Small intestine (tissue), 7 donors: ENCODE data around the gene ETV6. TPM values are rescaled to one million over a fixed set of nuclear protein-coding genes. Genes with fewer than 3 reads are reported as not detected.

Source experiments
- DNase-seq, 2 donors: peaks; one replicate each; pipeline versions ENCODE4 v3.0.0 to v3.0.0-alpha.2; 2013
- FAIRE-seq: peaks from 2 replicates; lab custom pipeline; 2012; peaks lifted over from hg19 to GRCh38; lab: Jason Lieb, UNC
- H3K27ac ChIP-seq, 3 donors: one replicate each; pipeline ENCODE4 v1.5.1; 2013; ENCODE audit warnings: low read length in 2 of 3, mild to moderate bottlenecking in 2 of 3, control low read depth in 1 of 3, inconsistent platforms in 1 of 3, low read depth in 1 of 3, moderate library complexity in 1 of 3
- H3K27me3 ChIP-seq, 3 donors: one replicate each; pipeline ENCODE4 v1.6.1; 2013; ENCODE audit warnings: low read length in 3 of 3, inconsistent platforms in 1 of 3; ENCODE audit not compliant: control insufficient read depth in 3 of 3, insufficient read depth in 3 of 3
- H3K36me3 ChIP-seq, 3 donors: one replicate each; pipeline ENCODE4 v1.6.1; 2013; ENCODE audit warnings: low read length in 3 of 3, inconsistent platforms in 1 of 3, low read depth in 1 of 3, mild to moderate bottlenecking in 1 of 3, moderate library complexity in 1 of 3; ENCODE audit not compliant: control insufficient read depth in 3 of 3, insufficient read depth in 2 of 3
- H3K4me1 ChIP-seq, 3 donors: one replicate each; pipeline ENCODE4 v1.6.1; 2013; ENCODE audit warnings: low read length in 2 of 3, inconsistent platforms in 1 of 3, low read depth in 1 of 3, mild to moderate bottlenecking in 1 of 3, moderate library complexity in 1 of 3; ENCODE audit not compliant: control insufficient read depth in 3 of 3, insufficient read depth in 2 of 3
- H3K4me3 ChIP-seq, 3 donors: one replicate each; pipeline ENCODE4 v1.5.1; 2013; ENCODE audit warnings: low read length in 3 of 3, control low read depth in 1 of 3, inconsistent platforms in 1 of 3, low read depth in 1 of 3, mild to moderate bottlenecking in 1 of 3, moderate library complexity in 1 of 3
- H3K9me3 ChIP-seq, 2 donors: one replicate each; pipeline ENCODE4 v1.6.1; 2013; ENCODE audit warnings: low read depth in 1 of 2, low read length in 1 of 2; ENCODE audit not compliant: control insufficient read depth in 2 of 2, insufficient read depth in 1 of 2
- WGBS, 3 donors: extraction: QIAGEN DNeasy Blood & Tissue Kit; methylation state at CpG; one replicate each; pipeline ENCODE4 v1.1.7; 2013; 5-methylcytosine and 5-hydroxymethylcytosine counted together
- polyA plus RNA-seq, 4 donors: library from polyadenylated mRNA; stranded (reverse) in 3 of 4; unstranded in 1 of 4; fragments of 200-250 nt in 3 of 4; fragments of 120-200 nt in 1 of 4; gene quantifications; one replicate each; pipeline versions ENCODE4 v1.2.1 to v1.2.3, GENCODE V29; 2013
- donor health status: healthy with polysubstance abuse.
- donor health status: control.
- donor health status: control.
- donor health status: Bipolar disorder and iron deficiency.
- donor health status: healthy.

The ETV6 gene
- polyA plus RNA-seq, 4 donors: 5.1 to 13.6 (median 8.4) TPM

DNA sequence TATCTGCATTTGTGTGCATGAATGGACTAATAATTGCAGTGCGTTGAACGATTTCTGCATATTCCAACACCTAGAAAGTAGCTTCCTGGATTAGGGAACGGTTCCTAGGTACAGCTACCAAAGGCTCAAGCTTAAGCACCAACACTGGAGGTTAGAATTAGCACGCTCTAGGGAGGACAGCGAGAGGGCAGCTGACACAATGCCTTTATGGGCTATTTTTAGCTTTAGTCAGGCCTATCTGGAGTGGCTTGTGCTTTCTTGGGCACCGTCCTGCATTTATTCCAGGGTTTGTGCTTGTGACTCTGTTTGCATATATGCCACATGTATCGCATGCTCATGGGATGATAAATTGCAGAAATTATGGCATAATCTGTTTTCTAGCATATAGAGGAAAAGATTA, 13.7 kb downstream of the ETV6 start:
- no peaks in the 10 kb centered on the region for H3K27me3 ChIP-seq
- WGBS, 3 donors: 81 to 89% (median 86%) methylated on average over 7 of the region's 7 CpGs
- no peaks in the 10 kb centered on the region for H3K9me3 ChIP-seq
- no peak overlapping the region for H3K4me3 ChIP-seq
- H3K36me3 ChIP-seq: peaks cover 0 to 24% (median 0%) of the 10 kb centered on the region in 3 donors
- H3K4me1 ChIP-seq: peaks cover 0 to 2% (median 0%) of the 10 kb centered on the region in 3 donors
- DNase-seq (no peak), FAIRE-seq (no peak)
- H3K27ac ChIP-seq: no peak overlapping the region

DNA sequence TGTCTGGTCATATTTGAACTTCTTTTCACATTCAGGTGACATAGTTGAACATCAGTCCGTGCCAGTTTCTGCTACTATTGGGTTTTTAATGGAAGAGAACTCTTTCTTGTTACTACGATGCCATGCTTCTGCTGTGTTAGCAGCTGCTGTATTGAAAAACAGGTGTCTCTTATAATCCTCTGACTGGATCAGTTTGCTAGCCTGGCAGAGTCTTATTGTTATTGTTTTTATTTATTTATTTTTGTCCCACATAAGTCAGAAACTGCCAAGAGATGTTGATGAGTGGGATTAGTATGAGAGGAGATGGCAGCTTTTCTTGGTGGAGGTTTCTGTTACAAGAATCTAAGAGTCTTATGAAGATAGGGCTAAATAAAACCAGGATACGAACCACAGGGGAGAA, 14.6 kb downstream of the ETV6 start:
- DNase-seq (no peak), FAIRE-seq (no peak)
- Histone ChIP-seq H3K36me3 (peaks cover 0 to 22% (median 0%) of the 10 kb centered on the region in 3 donors), H3K4me3 (no peak overlapping the region), H3K27ac (no peak overlapping the region), H3K4me1 (peaks cover 0 to 2% (median 0%) of the 10 kb centered on the region in 3 donors), H3K27me3 (no peaks in the 10 kb centered on the region), H3K9me3 (no peaks in the 10 kb centered on the region)
- WGBS, 3 donors: 85 to 94% (median 92%) methylated on average over 3 of the region's 3 CpGs

DNA sequence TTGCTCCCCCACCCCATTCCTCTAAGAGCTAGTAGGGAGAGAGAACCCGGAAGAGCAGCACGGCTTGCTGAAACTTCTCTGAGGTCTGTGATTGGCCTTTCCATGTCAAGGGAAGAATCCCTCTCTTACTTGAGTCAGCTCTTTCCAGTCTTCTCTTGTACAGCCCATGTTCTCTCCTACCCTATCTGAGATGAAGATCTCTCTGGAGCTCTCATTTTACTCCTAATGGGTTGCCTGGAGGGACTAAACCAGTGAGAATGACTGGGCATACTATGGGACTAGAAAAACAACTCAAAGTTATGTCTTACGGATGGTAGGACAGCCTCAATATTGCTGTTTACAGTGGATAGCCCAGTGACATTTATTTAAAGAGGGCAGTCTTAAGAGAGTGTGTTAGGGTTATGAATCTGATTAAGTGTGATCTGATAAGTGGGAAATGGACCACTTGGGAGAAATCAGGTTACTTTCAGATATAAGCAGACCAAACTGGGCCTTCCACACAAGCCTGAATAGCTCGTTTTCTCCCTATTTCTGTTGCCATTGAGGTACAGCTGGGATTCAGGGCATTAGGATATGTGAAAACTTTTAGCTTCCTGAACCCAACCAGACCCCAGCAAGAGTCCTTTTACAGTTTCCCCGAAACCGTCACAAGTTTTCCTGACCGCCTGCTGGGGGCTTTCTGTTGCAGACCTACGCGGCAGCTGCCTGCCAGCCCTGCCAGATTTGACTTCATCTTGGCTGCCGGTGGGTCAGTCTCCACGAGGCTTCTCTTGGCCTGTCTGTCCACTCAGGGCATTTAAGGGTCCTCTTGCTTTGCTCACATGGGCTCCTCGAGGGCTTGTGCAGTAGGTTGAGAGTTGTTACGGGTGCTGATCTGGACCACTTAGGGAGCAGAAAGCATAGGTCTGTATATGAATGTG, 16.9 kb downstream of the ETV6 start:
- 87 to 95% (median 92%) methylated on average over 13 of the region's 13 CpGs for WGBS, 3 donors
- Histone ChIP-seq H3K27me3 (no peaks in the 10 kb centered on the region), H3K36me3 (peaks cover 0 to 15% (median 0%) of the 10 kb centered on the region in 3 donors), H3K4me1 (peaks cover 0 to 2% (median 0%) of the 10 kb centered on the region in 3 donors), H3K4me3 (no peak overlapping the region), H3K9me3 (no peaks in the 10 kb centered on the region), H3K27ac (no peak overlapping the region)
- DNase-seq (no peak), FAIRE-seq (no peak)

DNA sequence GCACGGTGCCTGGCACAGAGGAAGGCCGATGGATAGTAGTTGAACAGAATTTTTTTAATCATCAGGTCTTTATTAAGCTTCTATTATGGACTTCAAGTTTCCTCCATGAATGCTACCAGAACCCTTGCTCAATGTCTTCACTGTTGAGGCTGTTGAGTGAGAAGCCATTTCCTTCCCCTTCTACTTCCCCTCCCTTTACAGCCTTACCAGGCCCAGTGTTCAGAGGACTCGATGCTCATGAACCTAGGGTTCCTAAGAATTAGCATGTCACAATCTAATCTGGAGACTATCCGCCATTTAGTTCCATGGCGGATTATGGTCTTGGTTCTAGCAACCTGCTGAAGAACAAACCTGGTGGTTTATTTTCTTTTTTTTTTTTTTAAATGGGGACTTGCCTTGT, 17.7 kb downstream of the ETV6 start:
- no peak overlapping the region for H3K27ac ChIP-seq
- H3K9me3 ChIP-seq: no peaks in the 10 kb centered on the region
- no peak for DNase-seq
- H3K4me1 ChIP-seq: no peaks in the 10 kb centered on the region
- no peak overlapping the region for H3K4me3 ChIP-seq
- no peaks in the 10 kb centered on the region for H3K27me3 ChIP-seq
- H3K36me3 ChIP-seq: peaks cover 0 to 10% (median 0%) of the 10 kb centered on the region in 3 donors
- no peak for FAIRE-seq
- 91 to 94% (median 92%) methylated on average over 5 of the region's 5 CpGs for WGBS, 3 donors

DNA sequence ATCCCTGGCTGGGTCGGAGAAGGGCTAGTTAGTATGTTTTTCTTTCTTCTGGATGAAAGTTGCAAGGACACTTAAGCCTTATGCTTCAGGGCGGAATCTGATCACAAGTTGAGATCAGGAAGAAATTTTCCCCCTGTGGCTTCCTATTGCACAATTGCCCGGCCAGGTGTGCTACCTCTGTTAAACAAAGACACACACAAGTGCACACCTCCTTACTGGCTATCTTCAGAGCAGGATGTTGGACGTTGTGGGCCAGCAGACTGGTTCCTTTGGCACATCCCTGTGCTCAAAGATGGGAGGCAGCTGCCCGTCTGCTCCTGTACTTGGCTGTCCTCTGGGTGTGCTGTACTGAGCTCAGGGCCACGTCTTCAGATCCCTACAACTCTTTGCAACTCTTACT, 19.1 kb downstream of the ETV6 start:
- Histone ChIP-seq H3K27me3 (no peaks in the 10 kb centered on the region), H3K4me3 (no peak overlapping the region), H3K4me1 (peaks cover 0 to 9% (median 0%) of the 10 kb centered on the region in 3 donors), H3K27ac (no peak overlapping the region), H3K9me3 (no peaks in the 10 kb centered on the region), H3K36me3 (peaks cover 0 to 10% (median 0%) of the 10 kb centered on the region in 3 donors)
- FAIRE-seq (no peak), DNase-seq (no peak)
- WGBS, 3 donors: 65 to 73% (median 67%) methylated on average over 6 of the region's 6 CpGs

DNA sequence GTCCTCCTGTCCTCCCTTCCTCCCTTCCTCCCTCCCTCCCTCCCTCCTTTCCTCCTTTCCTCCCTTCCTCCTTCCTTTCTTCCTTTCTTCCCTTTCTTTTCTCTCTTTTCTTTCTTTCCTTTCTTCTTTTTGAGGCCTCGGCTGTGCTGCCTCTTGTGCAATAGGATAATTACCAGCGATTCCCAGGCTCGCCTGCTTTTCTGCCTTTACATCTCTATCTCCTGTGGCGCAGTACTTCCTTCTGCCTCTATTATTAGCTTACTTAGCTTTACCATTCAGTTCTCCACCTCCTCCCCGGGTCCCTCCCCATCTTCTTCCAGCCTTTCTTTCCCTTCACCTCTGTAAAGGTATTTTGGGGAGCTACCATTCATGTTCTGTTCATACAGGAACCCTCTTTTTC, 19.9 kb downstream of the ETV6 start:
- Histone ChIP-seq H3K4me3 (no peak overlapping the region), H3K27ac (no peak overlapping the region), H3K9me3 (no peaks in the 10 kb centered on the region), H3K36me3 (peaks cover 0 to 10% (median 0%) of the 10 kb centered on the region in 3 donors), H3K27me3 (no peaks in the 10 kb centered on the region), H3K4me1 (peaks cover 0 to 9% (median 0%) of the 10 kb centered on the region in 3 donors)
- FAIRE-seq: no peak
- 78 to 85% (median 78%) methylated on average over 5 of the region's 5 CpGs for WGBS, 3 donors
- no peak for DNase-seq

DNA sequence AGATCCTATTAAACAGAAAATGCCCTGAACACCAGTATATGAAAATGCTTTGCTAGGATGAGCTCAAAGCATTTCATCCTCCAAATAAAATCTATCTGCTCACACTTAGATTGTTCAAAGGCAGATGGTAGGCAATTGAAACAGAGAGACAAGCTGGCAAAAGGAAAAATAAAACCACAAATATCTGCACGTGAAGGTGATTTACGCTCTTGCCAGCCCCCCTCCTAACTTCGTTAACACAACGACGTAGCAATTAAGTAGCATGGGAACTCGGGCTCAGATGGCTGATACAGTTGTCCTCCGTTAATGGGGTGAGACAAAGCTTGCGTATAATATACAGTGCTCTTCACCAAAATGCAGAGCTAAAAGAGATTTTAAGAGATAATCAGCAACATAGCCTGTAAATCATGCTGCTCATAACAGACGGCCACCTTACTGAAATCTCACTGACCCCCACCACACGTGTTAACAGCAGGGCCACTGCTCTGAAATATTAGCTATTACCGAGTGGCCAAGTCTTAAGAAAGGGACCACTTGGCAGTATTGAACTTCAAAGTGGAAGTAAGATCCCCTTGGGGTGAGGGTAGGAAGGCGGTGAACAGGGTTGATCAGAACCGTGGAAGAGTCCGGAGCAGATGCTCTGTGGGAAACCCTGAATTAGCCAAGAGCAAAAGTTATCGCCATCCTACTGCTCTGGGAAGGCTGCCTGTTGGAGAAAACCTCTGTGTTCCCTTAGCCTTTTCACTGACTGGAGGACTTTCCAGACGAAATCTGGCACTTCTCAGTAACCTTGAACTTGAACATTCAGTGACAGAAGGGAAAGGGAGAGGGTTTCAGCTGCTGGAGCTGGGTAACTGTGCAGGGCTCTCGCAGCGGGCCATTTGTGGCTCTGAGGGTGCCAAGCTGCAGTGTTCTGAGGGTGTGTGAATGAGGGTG, 23.1 kb downstream of the ETV6 start:
- Histone ChIP-seq H3K9me3 (no peaks in the 10 kb centered on the region), H3K4me3 (peak overlapping the region in 1 of 3 donors; percentile 9)
- DNase-seq: no peak

More for the DNA sequence above, 23.1 kb downstream of the ETV6 start:
- no peak for FAIRE-seq
- peaks cover 4 to 20% (median 7%) of the 10 kb centered on the region in 3 donors for H3K4me1 ChIP-seq
- WGBS, 3 donors: 74 to 83% (median 80%) methylated on average over 18 of the region's 18 CpGs
- H3K27me3 ChIP-seq: no peaks in the 10 kb centered on the region
- H3K27ac ChIP-seq: no peak overlapping the region
- H3K36me3 ChIP-seq: peaks cover 0 to 2% (median 0%) of the 10 kb centered on the region in 3 donors
